Measurements from ENCODE around the gene ZFP82.

ZFP82 gene

GRCh38 chr19:36418287-36419001 is at the start of gene ZFP82:
Gene ZFP82 (minus strand): TSS chr19:36418644. CDS start chr19:36409789, 8,855 bp downstream.
- peak; percentile 55 to 63 for DNase-seq (ENCODE audit: low read depth in 2 of 2)

DNA sequence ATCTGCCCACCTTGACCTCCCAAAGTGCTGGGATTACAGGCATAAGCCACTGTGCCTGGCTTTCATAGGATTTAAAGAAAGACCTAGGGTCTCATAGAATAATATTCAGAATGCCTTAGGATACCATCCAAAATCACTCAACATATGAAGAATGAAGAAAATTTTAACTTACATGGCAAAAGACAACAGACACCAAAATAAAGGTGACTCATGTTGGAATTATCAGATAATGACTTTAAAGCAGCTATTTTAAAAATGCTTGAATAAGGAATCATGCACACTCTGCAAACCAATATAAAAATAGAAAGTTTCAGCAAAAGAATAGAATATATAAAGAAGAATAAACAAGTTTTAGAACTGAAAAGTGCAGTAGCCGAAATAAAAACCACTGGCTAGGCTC is 41.6 kb upstream of the ZFP82 start:
- no peak for DNase-seq (ENCODE audit: low read depth in 2 of 2)

- no peak for DNase-seq (ENCODE audit: low read depth in 2 of 2)
Observed at GRCh38 chr19:36456831-36457230, 38.4 kb upstream of the ZFP82 start.

DNA sequence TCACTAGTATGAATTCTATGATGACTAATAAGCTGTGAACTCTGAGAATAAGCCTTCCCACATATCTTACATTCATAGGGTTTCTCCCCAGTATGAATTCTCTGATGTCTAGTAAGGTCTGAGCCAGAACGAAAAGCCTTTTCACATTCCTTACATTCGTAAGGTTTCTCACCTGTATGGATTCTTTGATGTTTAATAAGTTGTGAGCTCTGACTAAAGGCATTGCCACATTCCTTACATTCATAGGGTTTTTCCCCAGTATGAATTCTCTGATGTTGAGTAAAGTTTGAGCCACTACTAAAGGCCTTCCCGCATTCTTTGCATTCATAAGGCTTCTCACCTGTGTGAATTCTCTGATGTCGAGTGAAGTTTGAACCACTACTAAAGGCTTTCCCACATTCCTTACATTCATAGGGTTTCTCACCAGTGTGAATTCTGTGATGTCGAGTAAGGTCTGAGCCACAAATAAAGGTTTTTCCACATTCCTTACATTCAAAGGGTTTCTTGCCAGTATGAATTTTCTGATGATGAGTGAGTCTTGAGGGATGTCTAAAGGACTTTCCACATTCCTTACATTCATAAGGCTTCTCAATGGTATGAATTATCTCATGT is 30.7 kb upstream of the ZFP82 start:
- no peak for DNase-seq (ENCODE audit: low read depth in 2 of 2)

- DNase-seq (ENCODE audit: low read depth in 2 of 2), result no peak
Observed at GRCh38 chr19:36441339-36441738, 22.9 kb upstream of the ZFP82 start.

DNA sequence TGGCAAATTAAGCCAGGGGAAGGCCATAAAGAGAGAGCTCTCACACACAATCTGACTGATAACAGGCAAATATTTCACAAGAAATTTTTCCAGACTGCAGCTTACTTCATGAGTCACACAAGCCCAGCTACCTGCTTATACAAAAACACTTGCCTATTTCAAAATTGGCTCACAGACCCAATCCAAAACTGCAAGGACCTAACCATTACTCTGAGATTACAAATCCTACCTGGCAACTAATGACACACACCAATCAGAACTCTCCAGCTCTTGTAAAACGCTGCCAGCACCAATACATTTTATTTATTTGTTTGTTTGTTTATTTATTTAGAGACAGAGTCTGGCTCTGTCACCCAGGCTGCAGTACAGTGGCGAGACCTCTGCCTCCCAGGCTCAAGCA is 18.1 kb upstream of the ZFP82 start:
- no peak for DNase-seq (ENCODE audit: low read depth in 2 of 2)

- DNase-seq (ENCODE audit: low read depth in 2 of 2), result no peak
Observed at GRCh38 chr19:36423925-36424324, 5.5 kb upstream of the ZFP82 start.

DNA sequence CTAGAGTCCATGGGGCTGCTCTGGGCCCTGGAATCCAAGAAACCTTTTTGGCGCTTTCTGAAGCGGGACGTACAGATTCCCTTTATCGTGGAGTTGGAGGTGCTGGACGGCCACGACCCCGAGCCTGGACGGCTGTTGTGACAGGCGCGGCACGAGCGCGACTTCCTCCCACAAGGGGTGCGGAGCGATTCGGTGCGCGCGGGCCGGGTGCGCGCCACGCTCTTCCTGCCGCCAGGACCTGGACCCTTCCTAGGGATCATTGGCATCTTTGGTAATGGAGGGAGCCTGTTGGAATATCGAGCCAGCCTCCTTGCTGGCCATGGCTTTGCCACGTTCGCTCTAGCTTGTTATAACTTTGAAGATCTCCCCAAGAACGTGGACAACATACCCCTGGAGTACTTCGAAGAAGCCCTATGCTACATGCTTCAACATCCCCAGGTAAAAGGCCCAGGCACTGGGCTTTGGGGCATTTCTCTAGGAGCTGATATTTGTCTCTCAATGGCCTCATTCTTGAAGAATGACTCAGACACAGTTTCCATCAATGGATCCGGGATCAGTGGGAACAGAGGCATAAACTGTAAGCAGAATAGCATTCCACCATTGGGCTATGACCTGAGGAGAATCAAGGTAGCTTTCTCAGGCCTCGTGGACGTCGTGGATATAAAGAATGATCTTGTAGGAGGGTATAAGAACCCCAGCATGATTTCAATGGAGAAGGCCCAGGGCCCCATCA is 3.5 kb upstream of the ZFP82 start:
- DNase-seq (ENCODE audit: low read depth in 2 of 2), result no peak

DNA sequence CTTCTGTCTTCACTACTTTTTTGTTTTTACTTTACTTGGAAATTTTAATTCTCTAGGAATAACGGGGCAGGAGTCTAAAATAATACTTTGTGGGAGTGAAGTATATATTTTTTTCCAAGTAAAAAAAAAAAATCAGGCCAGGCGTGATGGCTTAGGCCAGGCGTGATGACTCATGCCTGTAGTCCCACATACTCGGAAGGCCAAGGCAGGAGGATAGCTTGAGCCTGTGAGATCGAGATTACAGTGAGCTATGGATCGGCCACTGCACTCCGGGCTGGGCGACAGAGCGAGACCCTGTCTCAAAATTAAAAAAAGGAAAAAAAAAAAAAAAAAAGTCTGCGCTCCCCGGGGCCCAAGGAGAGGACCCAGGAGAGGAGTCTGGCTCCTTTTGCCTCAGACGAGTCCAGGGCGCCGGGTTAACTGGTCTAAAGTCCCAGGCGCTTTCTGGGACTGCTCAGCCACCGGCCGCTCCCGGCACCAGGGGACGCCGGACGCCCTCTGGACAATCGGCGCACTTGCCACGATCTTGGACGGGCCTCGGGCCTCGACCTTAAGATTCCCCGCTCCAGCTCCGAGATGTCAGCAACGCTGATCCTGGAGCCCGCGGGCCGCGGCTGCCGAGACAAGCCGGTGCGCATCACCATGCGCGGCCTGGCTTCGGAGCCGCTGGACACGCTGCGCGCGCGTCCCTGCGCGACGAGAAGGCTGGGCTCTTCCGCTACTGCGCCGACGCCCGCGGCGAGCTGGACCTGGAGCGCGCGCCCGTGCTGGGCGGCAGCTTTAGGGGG is 2.7 kb upstream of the ZFP82 start:
- peak in 1 of 2 experiments; percentile 3 for DNase-seq (ENCODE audit: low read depth in 2 of 2)

GRCh38 chr19:36417752-36418286 is 625 bp downstream of the ZFP82 start:
- no peak for DNase-seq (ENCODE audit: low read depth in 2 of 2)

GRCh38 chr19:36409841-36410240 is 8.6 kb downstream of the ZFP82 start:
- DNase-seq (ENCODE audit: low read depth in 2 of 2), result no peak

DNA sequence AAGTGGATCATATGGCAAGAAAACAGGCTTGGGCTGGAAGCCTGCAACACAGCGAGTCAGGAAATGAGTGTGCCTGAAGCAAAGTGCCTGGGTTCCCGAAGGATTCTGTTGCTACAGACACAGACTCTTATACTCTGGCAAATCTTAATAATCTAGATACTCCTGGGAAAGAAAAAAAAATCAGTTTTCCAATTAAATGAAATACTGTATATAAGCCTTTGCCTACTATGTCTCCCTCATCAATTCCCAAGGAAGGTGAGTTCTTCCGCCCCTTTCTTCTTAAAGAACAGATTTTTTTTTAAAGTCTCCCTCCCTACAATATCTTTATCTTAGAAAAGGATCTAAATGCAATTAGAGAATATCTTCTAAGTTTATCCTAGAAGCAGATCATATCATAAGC is 10.3 kb downstream of the ZFP82 start:
- no peak for DNase-seq (ENCODE audit: low read depth in 2 of 2)

- no peak for DNase-seq (ENCODE audit: low read depth in 2 of 2)
Observed at GRCh38 chr19:36404498-36404897, 13.9 kb downstream of the ZFP82 start.

- no peak for DNase-seq (ENCODE audit: low read depth in 2 of 2)
Observed at GRCh38 chr19:36401475-36401874, 17.0 kb downstream of the ZFP82 start.

DNA sequence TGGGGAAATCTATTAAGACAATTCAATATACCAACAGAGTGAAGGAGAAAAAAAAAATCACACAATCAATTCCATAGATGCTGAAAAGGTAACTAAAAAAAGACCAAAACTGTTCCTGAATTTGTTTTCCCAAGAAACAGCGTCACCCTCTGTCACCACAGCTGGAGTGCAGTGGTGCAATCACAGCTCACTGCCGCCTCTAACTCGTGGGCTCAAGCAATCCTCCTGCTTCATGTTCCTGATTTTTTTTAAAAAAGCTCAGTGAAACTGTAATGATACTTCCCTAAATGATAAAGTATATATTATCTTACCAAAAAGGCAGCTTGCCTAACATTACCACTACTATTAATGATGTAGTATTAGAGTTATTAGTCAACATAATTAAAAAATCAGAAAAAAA is 19.9 kb downstream of the ZFP82 start:
- no peak for DNase-seq (ENCODE audit: low read depth in 2 of 2)

- no peak for DNase-seq (ENCODE audit: low read depth in 2 of 2)
Observed at GRCh38 chr19:36392916-36393673, 25.3 kb downstream of the ZFP82 start.

DNA sequence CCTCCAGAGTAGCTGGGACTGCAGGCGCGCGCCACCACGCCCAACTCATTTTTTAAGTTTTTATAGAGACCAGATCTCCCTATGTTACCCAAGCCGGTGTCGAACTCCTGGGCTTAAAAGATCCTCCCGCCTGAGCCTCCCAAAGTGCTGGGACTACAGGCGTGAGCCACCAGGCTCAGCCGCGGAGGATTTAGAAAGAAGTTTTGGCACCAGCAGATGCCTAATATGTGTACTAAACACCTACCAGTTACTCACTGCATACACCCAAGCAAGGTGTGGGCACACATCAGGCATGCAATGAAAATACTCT is 39.0 kb downstream of the ZFP82 start:
- no peak for DNase-seq (ENCODE audit: low read depth in 2 of 2)

DNA sequence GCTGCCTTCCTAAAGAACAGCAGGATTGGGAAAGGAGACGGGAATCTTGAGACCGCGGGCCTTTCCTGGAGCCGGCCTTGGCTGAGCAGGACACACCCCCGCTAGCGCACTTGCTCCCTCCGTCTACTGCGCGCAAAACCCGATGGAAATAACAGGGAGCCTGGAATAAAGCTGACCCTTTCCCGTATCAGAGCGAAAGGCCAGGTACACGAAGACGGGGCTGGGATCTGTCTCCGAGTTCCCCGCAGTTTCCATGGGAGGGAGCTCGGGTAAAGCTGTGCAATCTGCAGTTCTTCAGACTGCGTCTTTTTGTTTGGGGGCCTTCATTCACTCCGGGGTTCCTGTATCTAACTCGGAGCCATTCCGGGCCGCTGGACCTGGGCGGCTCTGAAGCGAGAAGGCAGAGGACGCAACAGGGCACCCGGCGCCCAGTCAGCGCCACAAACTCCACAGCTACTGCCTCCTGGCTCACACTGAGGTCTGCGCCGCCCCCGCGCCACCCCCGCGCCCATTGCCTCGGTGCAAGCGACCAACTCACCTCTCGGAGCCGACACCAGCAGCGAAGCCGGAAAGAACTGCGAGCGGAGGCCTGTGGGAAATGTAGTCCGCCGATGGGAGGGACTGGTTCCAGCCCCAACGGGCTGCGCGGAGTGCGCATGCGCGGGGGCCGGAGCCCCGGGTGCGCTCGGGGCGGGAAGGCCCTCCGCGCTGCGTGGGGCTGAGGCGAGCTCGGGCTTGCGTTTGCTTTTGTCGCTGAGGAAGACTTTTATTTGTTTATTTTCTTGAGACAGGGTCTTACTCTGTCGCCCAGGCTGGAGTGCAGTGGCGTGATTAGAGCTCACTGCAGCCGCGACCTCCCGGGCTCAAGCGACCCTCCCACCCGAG is 39.6 kb downstream of the ZFP82 start, which contains the start of gene ZFP14:
Gene ZFP14, minus strand, starts transcription at position 577 of the 885 bp plus-strand sequence. CDS start 11,309 bp downstream, outside the sequence.
- peak; percentile 84 for DNase-seq (ENCODE audit: low read depth in 2 of 2)

DNA sequence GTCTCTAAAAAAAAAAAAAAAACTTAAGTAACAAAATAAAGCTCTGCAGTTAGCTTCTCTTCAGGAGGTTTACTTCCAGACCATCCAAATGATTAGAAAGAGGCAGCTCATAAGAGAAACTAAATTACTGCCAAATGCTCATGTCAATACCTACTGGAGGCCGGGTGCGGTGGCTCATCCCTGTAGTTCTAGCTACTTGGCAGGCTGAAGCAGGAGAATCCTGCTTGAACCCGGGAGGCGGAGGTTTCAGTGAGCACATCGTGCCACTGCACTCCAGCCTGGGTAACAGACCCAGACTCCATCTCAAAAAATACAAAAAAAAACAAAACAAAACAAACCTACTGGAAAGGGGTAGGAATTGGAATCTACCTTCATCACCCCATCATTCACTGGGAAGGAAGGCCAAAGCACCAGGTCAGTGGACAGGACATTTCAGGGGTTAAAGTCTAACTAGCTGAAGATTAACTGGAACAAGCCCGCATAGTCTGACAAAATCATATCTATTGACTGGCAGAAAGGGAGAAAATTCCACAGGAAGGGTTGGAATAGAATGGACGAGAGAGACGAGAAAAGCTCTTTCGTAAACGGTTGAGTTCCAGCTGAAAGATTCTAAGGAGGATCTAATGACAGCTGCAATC is 40.8 kb downstream of the ZFP82 start:
- no peak for DNase-seq (ENCODE audit: low read depth in 2 of 2)

All from fibroblast of skin of left quadriceps (primary cell).